Esophagus squamous epithelium (tissue), 5 donors: Measurements from ENCODE around the gene NUDT1. TPM values are rescaled to one million over a fixed set of nuclear protein-coding genes. Genes with fewer than 3 reads are reported as not detected.
A peak's percentile ranks its signal among the peaks of the same experiment; 100 is the strongest.

ENCODE experiments used
- DNase-seq: peaks from one replicate; lab custom pipeline; 2025; lab: John Stamatoyannopoulos, UW
- H3K27ac ChIP-seq, 4 donors: fragments of 200-600 bp; sonication (generic); one replicate each; pipeline ENCODE4 v1.5.1; 2016 to 2019; ENCODE audit warnings: mild to moderate bottlenecking in 1 of 4
- H3K27me3 ChIP-seq, 4 donors: fragments of 200-600 bp; sonication (generic); 1 replicate in 3 of 4; 2 replicates in 1 of 4; pipeline versions ENCODE4 v1.5.1 to v1.6.0; 2017 to 2021; ENCODE audit warnings: antibody characterized with exemption in 1 of 4
- H3K36me3 ChIP-seq, 3 donors: fragments of 200-600 bp; sonication (generic); one replicate each; pipeline ENCODE4 v1.5.1; 2016 to 2019
- H3K4me1 ChIP-seq, 3 donors: fragments of 200-600 bp; sonication (generic); one replicate each; pipeline ENCODE4 v1.5.1; 2017 to 2019
- H3K4me3 ChIP-seq, 4 donors: fragments of 200-600 bp; sonication (generic); 1 replicate in 3 of 4; 2 replicates in 1 of 4; pipeline ENCODE4 v1.5.1; 2016 to 2019; ENCODE audit warnings: mild to moderate bottlenecking in 2 of 4, moderate library complexity in 1 of 4
- H3K9me3 ChIP-seq, 3 donors: fragments of 200-600 bp; sonication (generic); one replicate each; pipeline ENCODE4 v1.5.1; 2016 to 2019
- CTCF ChIP-seq, 6 experiments: fragments of 450-650 bp in 4 of 6; fragments of 200-600 bp in 2 of 6; sonication (generic) in 2 of 6; IDR thresholded peaks; one replicate each; pipeline ENCODE4 v1.5.1; 2016 to 2019; ENCODE audit warnings: antibody characterized with exemption in 6 of 6, mild to moderate bottlenecking in 4 of 6, moderate library complexity in 4 of 6
- POLR2A ChIP-seq, 4 donors: fragments of 450-650 bp; IDR thresholded peaks; one replicate each; pipeline ENCODE4 v1.6.1; 2017; ENCODE audit warnings: antibody characterized with exemption in 4 of 4, mild to moderate bottlenecking in 4 of 4, moderate library complexity in 3 of 4
- WGBS, 2 donors: methylation state at CpG; one replicate each; pipeline ENCODE4 v1.1.5; 2018; 5-methylcytosine and 5-hydroxymethylcytosine counted together
- intact Hi-C: fragments of 100-400 bp; cut with DNase I; formaldehyde crosslinking; loops from one replicate; pipeline ENCODE4 v1.15.0; 2022
- total RNA-seq, 4 donors: library from RNA; depleted of rRNA; stranded (reverse); fragments of >200 nt; gene quantifications; one replicate each; pipeline ENCODE4 v1.1.0, GENCODE V29; 2016
- donor health status: DM: yes; HTN: yes; CAD: no.

The NUDT1 gene
- total RNA-seq, 4 donors from 2014 or later: 16.3 to 51.7 (median 28.2) TPM

- intact Hi-C loops: loop anchor here (10.0 kb wide), 1 partner anchor 110 kb away; the partner anchor contains the start of gene EIF3B
- TF ChIP-seq POLR2A (IDR thresholded peaks at IDR 0.05): no peak
- Histone ChIP-seq H3K4me1 (peaks cover 14 to 44% (median 17%) of the 10 kb centered on the region in 3 donors), H3K27ac (no peak overlapping the region), H3K36me3 (peaks cover 0 to 4% (median under 1%) of the 10 kb centered on the region in 3 donors), H3K9me3 (no peaks in the 10 kb centered on the region), H3K27me3 (no peaks in the 10 kb centered on the region), H3K4me3 (no peak overlapping the region)
- DNase-seq: no peak
- WGBS, 2 donors: 74 to 95% methylated on average over 12 to 15 of the region's 25 CpGs
Measured at GRCh38 chr7:2244404-2244995, 2.5 kb downstream of the NUDT1 start.

- Histone ChIP-seq H3K27ac (no peak overlapping the region), H3K9me3 (no peaks in the 10 kb centered on the region), H3K4me1 (peaks cover 11 to 36% (median 11%) of the 10 kb centered on the region in 3 donors), H3K4me3 (no peak overlapping the region), H3K36me3 (peaks cover 0 to 13% (median 0%) of the 10 kb centered on the region in 3 donors), H3K27me3 (no peaks in the 10 kb centered on the region)
- TF ChIP-seq POLR2A (IDR thresholded peaks at IDR 0.05) (no peak), CTCF (IDR thresholded peaks at IDR 0.05) (no peak)
- intact Hi-C loops: loop anchor here (10.0 kb wide), 1 partner anchor 109 kb away; the partner anchor contains the start of gene EIF3B
- 57 to 82% methylated on average over 6 to 12 of the region's 22 CpGs for WGBS, 2 donors
- no peak for DNase-seq
Measured at GRCh38 chr7:2245883-2246675, 4.1 kb downstream of the NUDT1 start.

GRCh38 chr7:2247141-2247995, 5.3 kb downstream of the NUDT1 start:
- Histone ChIP-seq H3K27me3 (no peaks in the 10 kb centered on the region), H3K36me3 (peaks cover 0 to 17% (median 0%) of the 10 kb centered on the region in 3 donors), H3K9me3 (no peaks in the 10 kb centered on the region), H3K4me1 (peaks cover 7 to 29% (median 7%) of the 10 kb centered on the region in 3 donors), H3K4me3 (no peak overlapping the region), H3K27ac (no peak overlapping the region)
- 73 to 89% methylated on average over 25 to 27 of the region's 36 CpGs for WGBS, 2 donors
- intact Hi-C loops: loop anchor here (10.0 kb wide), 1 partner anchor 107 kb away; the partner anchor contains the start of gene EIF3B
- DNase-seq: no peak
- no peak for TF ChIP-seq POLR2A (IDR thresholded peaks at IDR 0.05)
- TF ChIP-seq CTCF (IDR thresholded peaks at IDR 0.05): peak; percentile 26 to 52 (median 34)

GRCh38 chr7:2248984-2249694, 7.1 kb downstream of the NUDT1 start:
- TF ChIP-seq CTCF (IDR thresholded peaks at IDR 0.05) (peak in 1 of 6 experiments; percentile 8), POLR2A (IDR thresholded peaks at IDR 0.05) (no peak)
- Histone ChIP-seq H3K9me3 (no peaks in the 10 kb centered on the region), H3K27ac (peak overlapping the region in 3 of 4 donors; percentile 34 to 69 (median 57)), H3K4me1 (peaks cover 0 to 18% (median 7%) of the 10 kb centered on the region in 3 donors), H3K36me3 (peaks cover 0 to 27% (median 0%) of the 10 kb centered on the region in 3 donors), H3K4me3 (no peak overlapping the region), H3K27me3 (no peaks in the 10 kb centered on the region)
- WGBS, 2 donors: 22 to 52% methylated on average over 7 to 18 of the region's 24 CpGs
- intact Hi-C loops: loop anchor here (10.0 kb wide), 1 partner anchor 106 kb away; the partner anchor contains the start of gene EIF3B
- DNase-seq: no peak
